ENCODE results near the gene GNA12. TPM values are rescaled to one million over a fixed set of nuclear protein-coding genes. Genes with fewer than 3 reads are reported as not detected.
"Not testable (repeated sequence)": the region's sequence is repeated elsewhere in the genome, so short reads cannot be mapped to it uniquely, and the experiment has no call there.

The GNA12 gene
- total RNA-seq, 1 donor from 2014 or later = 12.1 TPM

DNA sequence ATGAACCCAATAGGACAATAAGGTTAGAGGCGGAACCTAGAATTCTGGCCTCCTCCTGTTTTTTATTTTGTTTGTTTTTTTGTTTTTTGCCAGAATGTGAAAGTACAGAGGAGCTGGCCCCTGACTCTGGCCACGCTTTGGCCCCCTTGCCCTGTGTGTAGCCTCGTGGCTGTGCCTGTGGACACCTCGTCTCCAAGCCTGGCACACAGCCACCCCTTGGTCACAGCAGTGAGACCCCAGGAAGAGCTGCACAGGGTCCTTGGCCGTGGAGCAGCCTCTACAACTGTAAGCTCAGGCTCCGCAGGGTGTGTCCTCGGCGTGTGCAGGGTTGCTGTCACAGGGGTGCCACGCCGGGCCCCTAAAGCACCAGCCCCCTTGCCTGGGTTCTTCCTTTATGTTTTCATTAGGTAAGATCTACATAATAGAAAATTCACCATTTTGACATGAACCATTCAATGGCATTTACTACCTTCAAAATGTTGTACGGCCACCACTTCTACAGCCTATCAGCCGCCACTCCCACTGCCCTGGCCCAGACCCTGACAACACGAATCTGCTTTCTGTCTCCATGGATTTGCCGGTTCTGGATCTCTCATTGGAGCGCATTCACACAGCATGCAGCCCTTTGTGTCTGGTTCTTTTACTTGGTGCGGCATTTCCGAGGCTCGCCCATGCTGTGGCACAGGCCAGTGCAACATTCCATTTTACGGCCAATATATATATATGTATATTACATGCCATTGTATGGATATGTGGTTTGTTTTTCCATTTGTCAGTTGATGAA is 105.2 kb downstream of the GNA12 start:
- TF ChIP-seq, protein P1, sequence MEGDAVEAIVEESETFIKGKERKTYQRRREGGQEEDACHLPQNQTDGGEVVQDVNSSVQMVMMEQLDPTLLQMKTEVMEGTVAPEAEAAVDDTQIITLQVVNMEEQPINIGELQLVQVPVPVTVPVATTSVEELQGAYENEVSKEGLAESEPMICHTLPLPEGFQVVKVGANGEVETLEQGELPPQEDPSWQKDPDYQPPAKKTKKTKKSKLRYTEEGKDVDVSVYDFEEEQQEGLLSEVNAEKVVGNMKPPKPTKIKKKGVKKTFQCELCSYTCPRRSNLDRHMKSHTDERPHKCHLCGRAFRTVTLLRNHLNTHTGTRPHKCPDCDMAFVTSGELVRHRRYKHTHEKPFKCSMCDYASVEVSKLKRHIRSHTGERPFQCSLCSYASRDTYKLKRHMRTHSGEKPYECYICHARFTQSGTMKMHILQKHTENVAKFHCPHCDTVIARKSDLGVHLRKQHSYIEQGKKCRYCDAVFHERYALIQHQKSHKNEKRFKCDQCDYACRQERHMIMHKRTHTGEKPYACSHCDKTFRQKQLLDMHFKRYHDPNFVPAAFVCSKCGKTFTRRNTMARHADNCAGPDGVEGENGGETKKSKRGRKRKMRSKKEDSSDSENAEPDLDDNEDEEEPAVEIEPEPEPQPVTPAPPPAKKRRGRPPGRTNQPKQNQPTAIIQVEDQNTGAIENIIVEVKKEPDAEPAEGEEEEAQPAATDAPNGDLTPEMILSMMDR (IDR thresholded peaks at IDR 0.05; ENCODE audit: insufficient read depth, low read length, severe bottlenecking) = no peak
- H3K27me3 ChIP-seq (ENCODE audit: control insufficient read depth, insufficient read depth, low read length) = no peaks in the 10 kb centered on the region
- no peak overlapping the region for H3K4me3 ChIP-seq (ENCODE audit: low read depth, low read length)
- FAIRE-seq = no peak
- H3K36me3 ChIP-seq (ENCODE audit: control insufficient read depth, insufficient read depth, low read length) = peaks cover 3% of the 10 kb centered on the region
- no peak for DNase-seq (ENCODE audit: low read depth)

DNA sequence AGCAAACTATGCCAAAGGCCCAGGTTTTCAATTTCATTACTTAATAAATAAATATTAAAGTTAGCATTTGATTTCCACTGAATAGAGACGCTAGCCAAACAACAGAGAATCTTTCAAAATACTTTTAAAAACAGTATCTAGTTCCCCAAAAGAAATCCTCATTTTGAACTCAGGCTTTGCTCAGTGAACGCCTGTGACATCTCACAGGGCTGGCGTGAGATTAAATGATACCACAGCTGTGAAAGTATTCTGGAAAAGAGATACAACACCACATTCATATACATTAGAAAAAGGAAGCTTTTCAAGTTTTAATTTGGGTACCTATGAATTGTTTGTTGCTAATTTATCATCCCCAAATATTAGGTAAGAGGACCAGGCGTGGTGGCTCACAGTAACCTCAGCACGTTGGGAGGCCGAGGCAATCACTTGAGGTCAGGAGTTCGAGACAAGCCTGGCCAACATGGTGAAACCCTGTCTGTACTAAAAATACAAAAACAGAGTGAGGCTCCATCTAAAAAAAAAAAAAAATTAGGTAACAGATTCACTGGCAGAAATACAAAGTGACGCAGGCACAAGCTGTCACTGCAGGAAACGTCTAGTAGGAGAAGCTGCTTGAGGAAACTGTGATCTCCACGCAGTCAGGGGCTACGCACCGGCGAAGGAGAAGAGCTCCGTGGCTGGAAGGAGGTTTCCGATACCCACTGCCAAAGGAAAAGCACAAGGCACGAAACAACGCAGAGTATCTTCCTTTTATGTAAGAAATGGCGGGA is 106.2 kb downstream of the GNA12 start:
- TF ChIP-seq, protein P1 (IDR thresholded peaks at IDR 0.05; ENCODE audit: insufficient read depth, low read length, severe bottlenecking) = no peak
- Histone ChIP-seq H3K36me3 (ENCODE audit: control insufficient read depth, insufficient read depth, low read length) (peaks cover 3% of the 10 kb centered on the region), H3K4me3 (ENCODE audit: low read depth, low read length) (no peak overlapping the region), H3K27me3 (ENCODE audit: control insufficient read depth, insufficient read depth, low read length) (no peaks in the 10 kb centered on the region)
- DNase-seq (ENCODE audit: low read depth) (no peak), FAIRE-seq (no peak)

DNA sequence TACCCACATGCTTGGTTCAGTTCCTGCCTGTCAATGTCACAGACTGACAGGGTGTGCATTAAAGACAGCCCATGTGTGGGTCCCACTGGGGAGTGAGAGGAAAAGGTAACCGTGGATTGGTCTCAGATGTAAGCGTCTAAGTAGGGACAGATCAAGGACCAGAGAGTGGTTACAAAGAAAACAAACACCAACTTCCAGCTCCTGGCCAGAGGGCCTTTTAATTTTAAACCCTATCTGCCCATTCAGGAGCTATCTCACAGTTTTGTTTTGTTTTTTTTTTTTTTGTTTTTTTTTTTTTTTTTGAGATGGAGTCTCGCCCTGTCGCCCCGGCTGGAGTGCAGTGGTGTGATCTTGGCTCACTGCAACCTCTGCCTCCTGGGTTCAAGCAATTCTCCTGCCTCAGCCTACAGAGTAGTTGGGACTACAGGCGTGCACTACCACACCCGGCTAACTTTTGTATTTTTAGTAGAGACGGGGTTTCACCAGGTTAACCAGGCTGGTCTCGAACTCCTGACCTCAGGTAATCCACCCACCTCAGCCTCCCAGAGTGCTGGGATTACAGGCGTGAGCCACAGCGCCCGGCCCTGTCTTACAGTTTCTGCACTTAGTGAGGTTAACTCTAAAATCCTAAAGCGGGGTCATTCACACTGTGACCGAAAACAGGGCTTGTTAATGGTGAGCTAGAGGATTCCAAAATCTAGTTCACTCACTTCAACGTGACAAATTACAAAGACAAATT is 106.9 kb downstream of the GNA12 start:
- not testable (repeated sequence) for FAIRE-seq; H3K36me3 ChIP-seq (ENCODE audit: control insufficient read depth, insufficient read depth, low read length); H3K27me3 ChIP-seq (ENCODE audit: control insufficient read depth, insufficient read depth, low read length); DNase-seq (ENCODE audit: low read depth); H3K4me3 ChIP-seq (ENCODE audit: low read depth, low read length)

DNA sequence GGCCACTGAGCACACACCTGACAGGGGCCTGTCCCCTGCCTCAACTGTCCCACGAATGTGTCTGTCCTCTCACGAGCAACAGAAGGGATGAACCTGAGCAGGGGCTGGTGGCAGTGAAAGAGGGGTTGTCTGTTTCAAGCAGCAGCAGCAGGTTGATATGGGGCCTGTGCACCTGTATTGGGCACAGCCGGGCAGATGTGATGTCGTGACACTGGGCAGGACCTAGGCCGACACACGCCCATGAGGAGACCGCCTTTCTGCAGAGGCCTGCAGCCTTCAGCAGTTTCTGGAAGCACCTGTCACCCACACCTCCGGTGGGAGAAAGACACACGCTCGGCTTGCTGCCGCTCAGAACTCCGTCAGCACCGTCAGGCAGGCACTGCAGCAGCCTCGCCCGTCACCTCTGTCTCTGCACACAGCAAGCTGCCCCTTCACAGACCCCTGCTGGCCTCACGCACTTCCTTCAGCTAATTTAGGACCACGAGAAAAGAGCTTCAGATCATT is 107.6 kb downstream of the GNA12 start:
- Histone ChIP-seq H3K27me3 (ENCODE audit: control insufficient read depth, insufficient read depth, low read length) (no peaks in the 10 kb centered on the region), H3K4me3 (ENCODE audit: low read depth, low read length) (no peak overlapping the region), H3K36me3 (ENCODE audit: control insufficient read depth, insufficient read depth, low read length) (peaks cover 3% of the 10 kb centered on the region)
- no peak for DNase-seq (ENCODE audit: low read depth)
- TF ChIP-seq, protein P1 (IDR thresholded peaks at IDR 0.05; ENCODE audit: insufficient read depth, low read length, severe bottlenecking) = no peak
- no peak for FAIRE-seq

DNA sequence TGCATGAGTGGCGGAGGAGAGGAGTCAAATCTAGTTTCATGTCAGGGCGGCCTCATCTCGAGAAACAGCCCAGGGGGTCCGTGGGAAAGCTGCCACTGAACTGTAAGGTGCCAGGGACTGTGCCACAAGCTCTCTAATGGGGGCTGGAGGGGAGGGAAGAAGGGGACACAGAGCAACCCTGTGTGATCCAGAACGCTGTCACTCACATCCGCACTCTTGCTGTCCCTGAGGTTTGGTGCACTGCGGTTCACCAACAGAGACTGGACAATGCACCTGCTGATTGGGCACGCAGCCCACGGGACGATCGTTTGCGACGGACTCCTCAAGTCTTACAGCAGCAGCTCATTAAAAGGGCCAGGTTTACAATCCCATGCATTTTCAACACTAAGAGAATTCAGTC is 108.4 kb downstream of the GNA12 start:
- no peak for DNase-seq (ENCODE audit: low read depth)
- Histone ChIP-seq H3K4me3 (ENCODE audit: low read depth, low read length) (no peak overlapping the region), H3K36me3 (ENCODE audit: control insufficient read depth, insufficient read depth, low read length) (peaks cover 5% of the 10 kb centered on the region), H3K27me3 (ENCODE audit: control insufficient read depth, insufficient read depth, low read length) (no peaks in the 10 kb centered on the region)
- TF ChIP-seq, protein P1 (IDR thresholded peaks at IDR 0.05; ENCODE audit: insufficient read depth, low read length, severe bottlenecking) = no peak
- FAIRE-seq = no peak
